ENCODE results near the gene LIPT1.
"Not testable (repeated sequence)": the region's sequence is repeated elsewhere in the genome, so short reads cannot be mapped to it uniquely, and the experiment has no call there.

LIPT1 gene

DNA sequence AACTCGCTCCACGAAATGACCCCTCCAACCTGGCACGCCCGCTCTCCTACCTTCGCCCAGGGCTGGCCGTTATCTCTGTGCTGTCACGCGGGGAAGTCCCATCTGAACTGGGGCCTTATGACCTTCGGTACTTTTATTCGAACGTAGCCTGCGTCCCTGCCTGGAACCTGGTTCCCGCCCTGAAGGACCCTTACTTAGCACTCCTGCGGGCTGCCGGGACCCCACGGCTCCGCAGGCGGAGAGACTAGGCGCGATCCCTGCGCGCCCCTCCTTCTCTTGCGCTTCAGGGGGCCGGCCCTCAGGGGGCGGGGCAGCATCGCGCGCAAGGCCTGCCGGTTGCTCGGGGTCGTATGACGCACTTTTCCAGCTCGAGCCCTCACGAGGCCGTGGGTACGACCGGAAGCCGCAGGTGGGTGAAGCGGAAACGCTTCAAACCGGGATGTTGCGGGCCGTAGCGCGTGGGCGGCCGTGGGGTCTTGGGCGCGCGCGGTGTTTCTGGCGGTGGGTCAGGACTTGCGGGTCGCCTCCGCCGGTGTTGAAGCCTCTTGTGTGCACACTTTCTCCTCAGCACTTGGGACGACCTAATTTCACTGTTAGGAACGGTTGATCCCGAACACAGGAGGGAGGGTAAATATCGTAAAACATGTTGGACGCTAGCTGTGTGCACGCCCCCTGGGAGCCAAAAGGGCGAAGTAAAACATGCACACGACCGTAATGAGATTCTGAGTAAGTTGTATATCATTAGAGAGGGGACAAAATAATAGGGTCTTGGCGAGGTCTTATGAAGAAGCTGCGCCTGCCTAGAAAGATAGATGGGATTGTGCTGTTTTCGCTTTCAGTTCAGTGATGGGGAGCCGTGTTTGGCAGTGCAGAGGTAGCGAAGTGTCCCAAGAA lies at the start of gene LIPT1, which contains the start of gene TSGA10:
LIPT1 (plus strand) TSS at position 325 of the 894 bp plus-strand sequence. CDS start 6,991 bp downstream, outside the sequence.
TSGA10 (minus strand) TSS at position 300 of the 894 bp plus-strand sequence. CDS start 45,503 bp downstream, outside the sequence.
- peak; percentile 95 for DNase-seq (ENCODE audit: low spot score)
- TF ChIP-seq, protein P1, sequence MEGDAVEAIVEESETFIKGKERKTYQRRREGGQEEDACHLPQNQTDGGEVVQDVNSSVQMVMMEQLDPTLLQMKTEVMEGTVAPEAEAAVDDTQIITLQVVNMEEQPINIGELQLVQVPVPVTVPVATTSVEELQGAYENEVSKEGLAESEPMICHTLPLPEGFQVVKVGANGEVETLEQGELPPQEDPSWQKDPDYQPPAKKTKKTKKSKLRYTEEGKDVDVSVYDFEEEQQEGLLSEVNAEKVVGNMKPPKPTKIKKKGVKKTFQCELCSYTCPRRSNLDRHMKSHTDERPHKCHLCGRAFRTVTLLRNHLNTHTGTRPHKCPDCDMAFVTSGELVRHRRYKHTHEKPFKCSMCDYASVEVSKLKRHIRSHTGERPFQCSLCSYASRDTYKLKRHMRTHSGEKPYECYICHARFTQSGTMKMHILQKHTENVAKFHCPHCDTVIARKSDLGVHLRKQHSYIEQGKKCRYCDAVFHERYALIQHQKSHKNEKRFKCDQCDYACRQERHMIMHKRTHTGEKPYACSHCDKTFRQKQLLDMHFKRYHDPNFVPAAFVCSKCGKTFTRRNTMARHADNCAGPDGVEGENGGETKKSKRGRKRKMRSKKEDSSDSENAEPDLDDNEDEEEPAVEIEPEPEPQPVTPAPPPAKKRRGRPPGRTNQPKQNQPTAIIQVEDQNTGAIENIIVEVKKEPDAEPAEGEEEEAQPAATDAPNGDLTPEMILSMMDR (IDR thresholded peaks at IDR 0.05; ENCODE audit: borderline replicate concordance, control extremely low read depth, extremely low read depth, insufficient read depth, missing control alignments) = no peak
- in situ Hi-C loops (cut with MboI; ENCODE audit: low sequenced_read_pairs, unreplicated experiment) = no loop called here

DNA sequence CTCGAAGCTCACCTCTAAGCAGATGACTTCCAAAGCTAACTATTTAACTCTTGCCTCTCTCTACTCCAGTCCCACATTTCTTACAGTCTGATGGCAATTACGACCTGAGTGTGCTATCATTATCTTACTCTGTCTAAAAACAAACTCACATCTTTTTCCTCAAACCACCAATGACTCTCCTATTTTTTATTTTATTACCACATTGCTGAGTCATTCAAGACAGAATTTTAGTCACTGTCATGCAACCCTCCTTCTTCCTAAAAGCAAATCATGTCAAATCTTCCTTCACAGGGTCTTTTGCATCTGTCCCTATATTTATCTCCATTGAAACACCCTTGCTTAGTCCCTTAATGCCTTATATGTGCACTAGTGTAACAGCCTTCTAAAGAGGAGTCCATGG lies 47.9 kb upstream of the LIPT1 start:
- DNase-seq (ENCODE audit: low spot score) = no peak
- TF ChIP-seq, protein P1 (IDR thresholded peaks at IDR 0.05; ENCODE audit: borderline replicate concordance, control extremely low read depth, extremely low read depth, insufficient read depth, missing control alignments) = no peak
- in situ Hi-C loops (cut with MboI; ENCODE audit: low sequenced_read_pairs, unreplicated experiment) = no loop called here

DNA sequence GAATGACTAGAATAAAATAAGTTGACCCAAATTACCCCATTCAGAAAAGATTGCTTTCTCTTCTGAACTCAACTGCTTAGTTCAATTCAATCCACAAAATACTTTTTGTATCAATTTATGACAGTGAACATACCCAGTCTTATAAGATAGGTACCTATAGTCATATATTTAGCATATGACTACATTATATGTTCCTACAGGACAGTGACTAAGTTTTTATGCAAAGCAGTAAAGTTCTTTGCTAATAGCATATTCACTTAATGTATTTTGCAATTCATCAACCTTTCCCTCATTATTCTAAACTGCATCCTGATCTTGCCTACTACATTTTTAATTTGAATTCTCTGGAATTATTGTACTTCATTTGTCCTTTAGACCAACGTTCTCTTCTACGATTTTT lies 43.5 kb upstream of the LIPT1 start:
- in situ Hi-C loops (cut with MboI; ENCODE audit: low sequenced_read_pairs, unreplicated experiment) = no loop called here
- TF ChIP-seq, protein P1 (IDR thresholded peaks at IDR 0.05; ENCODE audit: borderline replicate concordance, control extremely low read depth, extremely low read depth, insufficient read depth, missing control alignments) = no peak
- DNase-seq (ENCODE audit: low spot score) = no peak

DNA sequence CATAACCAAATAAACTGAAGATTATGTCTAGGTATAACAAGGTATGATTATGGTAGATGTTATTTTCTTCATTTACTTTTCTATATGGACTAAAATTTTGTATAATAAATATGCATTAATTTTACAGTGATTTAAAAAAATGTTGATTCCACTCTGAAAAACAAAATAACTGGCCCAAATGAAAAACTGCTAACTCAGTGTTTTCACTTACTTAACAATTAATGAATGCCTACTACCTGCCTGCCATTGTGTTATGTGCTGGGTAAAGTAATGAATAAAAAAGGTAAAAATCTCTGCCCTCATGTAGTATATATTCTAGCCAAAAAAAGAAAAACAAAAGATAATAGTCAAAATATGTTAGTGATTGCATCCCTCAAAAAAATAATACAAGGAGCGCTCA lies 42.8 kb upstream of the LIPT1 start:
- in situ Hi-C loops (cut with MboI; ENCODE audit: low sequenced_read_pairs, unreplicated experiment) = no loop called here
- TF ChIP-seq, protein P1 (IDR thresholded peaks at IDR 0.05; ENCODE audit: borderline replicate concordance, control extremely low read depth, extremely low read depth, insufficient read depth, missing control alignments) = no peak
- no peak for DNase-seq (ENCODE audit: low spot score)

DNA sequence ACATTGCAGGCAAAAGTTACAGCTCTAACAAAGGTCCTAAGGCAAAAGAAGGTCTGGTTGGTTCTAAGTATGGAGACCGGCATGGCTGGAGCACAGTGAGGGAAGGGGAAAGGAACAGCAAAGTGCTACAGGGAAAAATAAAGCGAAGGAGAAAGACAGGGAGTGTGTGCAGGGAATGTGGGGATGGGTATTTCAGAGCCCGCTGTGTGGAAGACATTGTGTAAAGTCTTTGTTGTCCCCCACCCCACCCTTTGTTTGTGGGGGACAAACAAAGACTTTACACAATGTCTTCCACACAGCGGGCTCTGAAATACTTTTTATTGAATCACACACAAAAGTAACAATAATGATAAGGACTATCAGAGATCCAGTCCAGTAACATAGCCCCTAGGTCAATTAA lies 42.1 kb upstream of the LIPT1 start:
- TF ChIP-seq, protein P1 (IDR thresholded peaks at IDR 0.05; ENCODE audit: borderline replicate concordance, control extremely low read depth, extremely low read depth, insufficient read depth, missing control alignments) = no peak
- in situ Hi-C loops (cut with MboI; ENCODE audit: low sequenced_read_pairs, unreplicated experiment) = no loop called here
- DNase-seq (ENCODE audit: low spot score) = no peak

DNA sequence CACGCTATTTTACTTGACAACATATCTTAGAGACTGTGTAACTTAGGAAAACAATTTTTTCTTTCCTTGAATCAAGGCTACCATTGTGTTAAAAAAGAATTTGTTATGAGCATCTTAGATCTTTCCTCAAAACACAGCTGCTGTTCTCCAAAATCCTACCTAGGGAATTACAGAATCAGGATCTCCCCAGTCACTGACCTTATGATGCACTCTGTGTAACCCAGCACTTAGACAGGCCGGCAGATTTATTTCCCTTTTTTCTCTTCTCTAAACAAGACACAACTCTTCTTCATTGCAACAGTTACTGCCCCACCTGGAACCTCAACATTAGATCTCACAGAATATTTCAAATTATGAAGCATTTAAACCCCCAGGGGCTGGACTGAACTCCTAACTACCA lies 26.8 kb upstream of the LIPT1 start:
- no peak for DNase-seq (ENCODE audit: low spot score)
- in situ Hi-C loops (cut with MboI; ENCODE audit: low sequenced_read_pairs, unreplicated experiment) = no loop called here
- TF ChIP-seq, protein P1 (IDR thresholded peaks at IDR 0.05; ENCODE audit: borderline replicate concordance, control extremely low read depth, extremely low read depth, insufficient read depth, missing control alignments) = no peak

DNA sequence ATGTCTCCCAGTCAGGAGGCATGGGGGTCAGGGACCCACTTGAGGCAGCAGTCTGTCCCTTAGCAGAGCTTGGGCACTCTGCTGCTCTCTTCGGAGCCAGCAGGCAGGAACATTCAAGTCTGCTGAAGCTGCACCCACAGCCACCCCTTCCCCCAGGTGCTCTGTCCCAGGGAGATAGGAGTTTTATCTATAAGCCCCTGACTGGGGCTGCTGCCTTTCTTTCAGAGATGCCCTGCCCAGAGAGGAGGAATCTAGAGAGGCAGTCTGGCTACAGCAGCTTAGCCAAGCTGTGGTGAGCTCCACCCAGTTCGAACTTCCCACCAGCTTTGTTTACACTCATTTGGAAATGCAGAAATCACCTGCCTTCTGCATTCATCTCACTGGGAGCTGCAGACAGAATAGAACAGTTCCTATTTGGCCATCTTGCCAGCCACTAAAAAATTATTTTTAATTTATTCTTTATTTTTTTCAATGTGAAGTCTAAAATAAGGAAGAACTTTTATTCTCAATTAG lies 19.7 kb upstream of the LIPT1 start:
- DNase-seq (ENCODE audit: low spot score); in situ Hi-C loops (cut with MboI; ENCODE audit: low sequenced_read_pairs, unreplicated experiment): not testable (repeated sequence)

All from GM13976 (cell line).